ENCODE results near the gene ADAMTS16.

The ADAMTS16 gene

GRCh38 chr5:5318426-5319190 lies 178.5 kb downstream of the ADAMTS16 start:
- DNase-seq = no peak

- DNase-seq = no peak
These were observed 180.1 kb downstream of the ADAMTS16 start for GRCh38 chr5:5320062-5320805.

GRCh38 chr5:5321137-5321536 lies 181.0 kb downstream of the ADAMTS16 start:
- DNase-seq = no peak

- DNase-seq = no peak
These were observed 183.4 kb downstream of the ADAMTS16 start for GRCh38 chr5:5323551-5323950.

GRCh38 chr5:5326115-5326758 lies 186.1 kb downstream of the ADAMTS16 start:
- no peak for DNase-seq

- DNase-seq = no peak
These were observed 187.0 kb downstream of the ADAMTS16 start for GRCh38 chr5:5327126-5327525.

- no peak for DNase-seq
These were observed 190.8 kb downstream of the ADAMTS16 start for GRCh38 chr5:5330728-5331452.

GRCh38 chr5:5331848-5332247 lies 191.7 kb downstream of the ADAMTS16 start:
- DNase-seq = no peak

- no peak for DNase-seq
These were observed 192.2 kb downstream of the ADAMTS16 start for GRCh38 chr5:5332287-5332686.

- no peak for DNase-seq
These were observed 195.0 kb downstream of the ADAMTS16 start for GRCh38 chr5:5335107-5335506.

GRCh38 chr5:5335700-5336264 lies 195.7 kb downstream of the ADAMTS16 start:
- DNase-seq = no peak

GRCh38 chr5:5339257-5339656 lies 199.1 kb downstream of the ADAMTS16 start:
- DNase-seq = no peak

- DNase-seq = no peak
These were observed 200.1 kb downstream of the ADAMTS16 start for GRCh38 chr5:5340206-5340729.

- DNase-seq = no peak
These were observed 201.6 kb downstream of the ADAMTS16 start for GRCh38 chr5:5341531-5342292.

GRCh38 chr5:5342784-5343183 lies 202.7 kb downstream of the ADAMTS16 start:
- no peak for DNase-seq

GRCh38 chr5:5343568-5343967 lies 203.4 kb downstream of the ADAMTS16 start:
- no peak for DNase-seq

- no peak for DNase-seq
These were observed 204.0 kb downstream of the ADAMTS16 start for GRCh38 chr5:5344051-5344571.

GRCh38 chr5:5344606-5345005 lies 204.5 kb downstream of the ADAMTS16 start:
- no peak for DNase-seq

GRCh38 chr5:5347442-5347841 lies 207.3 kb downstream of the ADAMTS16 start:
- no peak for DNase-seq

GRCh38 chr5:5348135-5348534 lies 208.0 kb downstream of the ADAMTS16 start:
- peak; percentile 13 for DNase-seq

- DNase-seq = no peak
These were observed 208.4 kb downstream of the ADAMTS16 start for GRCh38 chr5:5348576-5348975.

GRCh38 chr5:5350101-5350500 lies 210.0 kb downstream of the ADAMTS16 start:
- no peak for DNase-seq

Measured in hematopoietic multipotent progenitor cell treated with erythropoietin and hydrocortisone succinate and interleukin-3 and kit ligand, for 4 days (in vitro differentiated cells).